Measurements from ENCODE around the gene BUB1B. TPM values are rescaled to one million over a fixed set of nuclear protein-coding genes. Genes with fewer than 3 reads are reported as not detected.

Gene BUB1B
- total RNA-seq, 4 donors from 2014 or later = 0.13 to 2.4 (median 0.95) TPM

DNA sequence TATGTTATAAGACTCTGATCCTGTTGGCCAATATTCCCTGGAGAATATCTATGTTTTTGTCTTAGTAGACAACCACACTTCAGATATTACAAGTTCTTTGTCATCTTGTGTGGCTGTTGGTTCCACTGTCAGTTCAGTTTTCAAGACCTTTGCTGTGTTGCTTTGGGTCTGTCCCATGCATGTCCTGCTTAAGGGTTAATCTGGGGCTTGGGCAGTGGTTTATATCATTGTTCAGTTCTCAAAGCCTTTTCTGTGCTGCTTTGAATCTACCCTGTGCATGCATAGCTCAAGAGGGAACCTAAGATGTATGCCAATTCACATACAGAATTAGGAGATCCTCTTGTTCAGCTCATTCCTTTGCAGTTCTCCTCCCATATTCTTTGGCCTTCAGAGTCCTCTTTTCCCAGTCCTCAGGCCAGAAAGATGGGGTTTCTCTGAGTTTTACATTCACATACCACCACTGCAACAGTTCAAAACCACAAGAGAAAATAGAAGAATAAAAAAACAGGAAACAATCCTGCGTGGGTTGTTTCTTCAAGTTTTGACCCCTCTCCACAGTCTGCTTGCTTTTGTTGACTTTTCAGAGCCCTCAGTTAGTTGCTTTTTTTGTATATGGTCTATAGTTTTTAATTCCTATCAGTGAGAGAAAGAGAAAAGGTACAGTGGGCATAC, 21.6 kb downstream of the BUB1B start:
- 60 to 71% methylated on average over 1 of the region's 1 CpG for WGBS, 2 donors (ENCODE audit: low coverage in 1 of 2)

DNA sequence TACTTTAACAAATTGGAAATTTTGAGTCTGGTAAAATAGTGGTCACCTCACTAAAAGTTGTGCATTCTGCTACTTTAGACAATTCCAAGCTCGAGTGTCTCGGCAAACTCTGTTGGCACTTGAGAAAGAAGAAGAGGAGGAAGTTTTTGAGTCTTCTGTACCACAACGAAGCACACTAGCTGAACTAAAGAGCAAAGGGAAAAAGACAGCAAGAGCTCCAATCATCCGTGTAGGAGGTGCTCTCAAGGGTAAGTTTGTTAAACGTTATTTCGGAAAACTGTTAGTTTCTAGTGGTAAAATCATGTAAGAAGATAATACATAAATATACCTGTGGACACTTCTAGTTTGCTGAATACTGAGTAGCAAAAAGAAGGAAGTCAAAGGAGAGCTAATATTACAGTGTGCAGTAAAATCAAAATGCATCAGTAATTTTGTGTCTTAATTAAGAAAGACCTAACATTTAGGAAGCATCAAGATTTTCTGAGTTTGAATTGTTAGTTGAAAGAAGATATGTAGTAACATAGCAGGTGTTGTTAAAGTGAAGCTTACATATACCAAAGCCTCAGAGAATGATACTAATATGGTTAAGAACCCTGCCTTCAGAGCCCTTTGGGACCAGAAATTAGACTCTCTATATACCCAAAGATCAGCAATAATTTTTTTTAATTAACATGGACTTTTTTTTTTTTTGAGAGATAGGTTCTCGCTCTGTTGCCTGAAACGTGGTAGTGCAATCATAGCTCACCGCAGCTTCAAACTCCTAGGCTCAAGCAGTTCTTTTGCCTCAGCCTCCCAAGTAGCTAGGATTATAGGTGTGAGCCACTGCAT, 23.0 kb downstream of the BUB1B start:
- Histone ChIP-seq H3K4me1 (no peaks in the 10 kb centered on the region), H3K9me3 (no peaks in the 10 kb centered on the region), H3K4me3 (no peak overlapping the region), H3K27ac (no peak overlapping the region), H3K36me3 (no peaks in the 10 kb centered on the region), H3K27me3 (no peaks in the 10 kb centered on the region)
- no peak for ATAC-seq
- 66 to 67% methylated on average over 7 to 9 of the region's 9 CpGs for WGBS, 2 donors (ENCODE audit: low coverage in 1 of 2)
- TF ChIP-seq POLR2AphosphoS5 (IDR thresholded peaks at IDR 0.05) = no peak
- no peak for TF ChIP-seq POLR2A (IDR thresholded peaks at IDR 0.05)
- TF ChIP-seq, protein P1, sequence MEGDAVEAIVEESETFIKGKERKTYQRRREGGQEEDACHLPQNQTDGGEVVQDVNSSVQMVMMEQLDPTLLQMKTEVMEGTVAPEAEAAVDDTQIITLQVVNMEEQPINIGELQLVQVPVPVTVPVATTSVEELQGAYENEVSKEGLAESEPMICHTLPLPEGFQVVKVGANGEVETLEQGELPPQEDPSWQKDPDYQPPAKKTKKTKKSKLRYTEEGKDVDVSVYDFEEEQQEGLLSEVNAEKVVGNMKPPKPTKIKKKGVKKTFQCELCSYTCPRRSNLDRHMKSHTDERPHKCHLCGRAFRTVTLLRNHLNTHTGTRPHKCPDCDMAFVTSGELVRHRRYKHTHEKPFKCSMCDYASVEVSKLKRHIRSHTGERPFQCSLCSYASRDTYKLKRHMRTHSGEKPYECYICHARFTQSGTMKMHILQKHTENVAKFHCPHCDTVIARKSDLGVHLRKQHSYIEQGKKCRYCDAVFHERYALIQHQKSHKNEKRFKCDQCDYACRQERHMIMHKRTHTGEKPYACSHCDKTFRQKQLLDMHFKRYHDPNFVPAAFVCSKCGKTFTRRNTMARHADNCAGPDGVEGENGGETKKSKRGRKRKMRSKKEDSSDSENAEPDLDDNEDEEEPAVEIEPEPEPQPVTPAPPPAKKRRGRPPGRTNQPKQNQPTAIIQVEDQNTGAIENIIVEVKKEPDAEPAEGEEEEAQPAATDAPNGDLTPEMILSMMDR (IDR thresholded peaks at IDR 0.05) = no peak
- no peak for TF ChIP-seq EP300 (IDR thresholded peaks at IDR 0.05)

More for the DNA sequence above, 21.6 kb downstream of the BUB1B start:
- no peak overlapping the region for H3K27ac ChIP-seq
- no peaks in the 10 kb centered on the region for H3K4me1 ChIP-seq
- H3K4me3 ChIP-seq = no peak overlapping the region
- no peaks in the 10 kb centered on the region for H3K27me3 ChIP-seq
- no peaks in the 10 kb centered on the region for H3K9me3 ChIP-seq
- no peak for ATAC-seq
- H3K36me3 ChIP-seq = no peaks in the 10 kb centered on the region
- TF ChIP-seq EP300 (IDR thresholded peaks at IDR 0.05) (no peak), POLR2A (IDR thresholded peaks at IDR 0.05) (no peak), POLR2AphosphoS5 (IDR thresholded peaks at IDR 0.05) (no peak)
- TF ChIP-seq, protein P1 (IDR thresholded peaks at IDR 0.05) = no peak

DNA sequence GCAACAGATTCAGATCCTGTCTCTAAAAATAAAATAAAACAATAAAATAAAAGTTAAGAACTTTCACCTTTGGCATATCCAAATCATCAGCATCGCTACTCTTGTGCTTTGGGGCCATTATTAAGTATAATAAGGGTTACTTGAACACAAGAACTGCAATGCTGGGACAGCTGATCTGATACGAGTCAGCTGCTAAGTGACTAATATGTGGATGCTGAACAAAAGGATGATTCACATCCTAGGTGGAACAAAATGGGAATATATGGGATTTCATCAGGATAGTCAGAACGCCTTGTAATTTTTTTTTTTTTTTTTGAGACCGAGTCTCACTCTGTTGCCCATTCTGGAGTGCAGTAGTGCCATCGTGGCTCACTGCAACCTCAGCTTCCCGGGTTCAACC, 29.7 kb downstream of the BUB1B start:
- WGBS, 2 donors (ENCODE audit: low coverage in 1 of 2) = 77 to 87% methylated on average over 5 to 6 of the region's 6 CpGs
- ATAC-seq = no peak
- Histone ChIP-seq H3K36me3 (no peaks in the 10 kb centered on the region), H3K27me3 (no peaks in the 10 kb centered on the region), H3K4me1 (no peaks in the 10 kb centered on the region), H3K4me3 (no peak overlapping the region), H3K27ac (no peak overlapping the region), H3K9me3 (no peaks in the 10 kb centered on the region)
- TF ChIP-seq POLR2A (IDR thresholded peaks at IDR 0.05) (no peak), EP300 (IDR thresholded peaks at IDR 0.05) (no peak), POLR2AphosphoS5 (IDR thresholded peaks at IDR 0.05) (no peak)
- TF ChIP-seq, protein P1 (IDR thresholded peaks at IDR 0.05) = no peak

GRCh38 chr15:40192942-40193341, 32.1 kb downstream of the BUB1B start:
- H3K9me3 ChIP-seq = no peaks in the 10 kb centered on the region
- no peaks in the 10 kb centered on the region for H3K27me3 ChIP-seq
- H3K4me3 ChIP-seq = no peak overlapping the region
- ATAC-seq = no peak
- WGBS, 2 donors (ENCODE audit: low coverage in 1 of 2) = no CpG with 5 or more reads among the region's 1 CpG
- H3K27ac ChIP-seq = no peak overlapping the region
- no peaks in the 10 kb centered on the region for H3K36me3 ChIP-seq
- no peaks in the 10 kb centered on the region for H3K4me1 ChIP-seq
- TF ChIP-seq POLR2AphosphoS5 (IDR thresholded peaks at IDR 0.05) (no peak), EP300 (IDR thresholded peaks at IDR 0.05) (no peak), POLR2A (IDR thresholded peaks at IDR 0.05) (no peak)
- TF ChIP-seq, protein P1 (IDR thresholded peaks at IDR 0.05) = no peak
